Activated CD4-positive, alpha-beta T cell treated with anti-CD3 and anti-CD28 coated beads, Interleukin-2, amount 50 U/mL, for 48 hours (primary cell): Measurements from ENCODE around the gene TSPO2.

Experiments used
- DNase-seq, 2 experiments: peaks; one replicate each; pipeline ENCODE4 v3.0.0-alpha.2; 2020

The TSPO2 gene

DNA sequence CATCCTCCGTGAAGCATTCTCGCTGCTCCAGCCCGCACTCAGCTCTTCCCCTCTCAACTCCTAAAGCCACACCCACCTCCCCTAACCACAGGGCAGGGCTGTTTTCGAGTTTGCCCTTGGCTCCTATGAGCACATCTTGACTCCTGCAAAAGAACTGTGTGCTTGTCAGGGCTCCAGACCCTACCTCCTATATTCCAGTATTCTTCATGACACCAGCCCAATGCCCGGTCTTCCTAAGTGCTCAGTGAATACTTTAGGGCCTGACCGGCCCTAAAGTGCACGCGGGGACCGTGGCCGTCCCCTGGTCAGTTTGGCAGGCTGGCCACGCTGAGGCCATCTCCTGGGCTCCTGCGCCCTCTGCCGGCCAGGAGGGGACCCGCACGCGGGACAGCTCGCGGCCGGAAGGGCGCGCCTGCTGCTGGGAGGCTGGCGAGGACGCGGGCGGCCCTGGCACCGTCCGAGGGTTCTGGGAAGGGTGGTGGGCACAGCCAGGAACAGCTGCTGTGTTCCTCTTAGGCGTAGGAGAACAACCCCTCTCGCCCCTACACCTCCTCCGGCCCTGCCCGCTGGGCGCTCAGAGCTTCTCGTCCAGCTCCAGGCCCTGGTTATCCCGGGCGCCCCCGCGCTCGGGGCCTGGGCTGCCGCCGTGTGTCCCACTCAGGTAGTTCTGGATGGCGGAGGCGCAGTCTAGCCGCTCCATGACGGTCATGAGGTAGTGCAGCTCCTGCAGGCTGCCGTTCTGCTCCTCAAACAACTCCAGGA lies 14.3 kb upstream of the TSPO2 start:
- peak; percentile 82 to 84 for DNase-seq

DNA sequence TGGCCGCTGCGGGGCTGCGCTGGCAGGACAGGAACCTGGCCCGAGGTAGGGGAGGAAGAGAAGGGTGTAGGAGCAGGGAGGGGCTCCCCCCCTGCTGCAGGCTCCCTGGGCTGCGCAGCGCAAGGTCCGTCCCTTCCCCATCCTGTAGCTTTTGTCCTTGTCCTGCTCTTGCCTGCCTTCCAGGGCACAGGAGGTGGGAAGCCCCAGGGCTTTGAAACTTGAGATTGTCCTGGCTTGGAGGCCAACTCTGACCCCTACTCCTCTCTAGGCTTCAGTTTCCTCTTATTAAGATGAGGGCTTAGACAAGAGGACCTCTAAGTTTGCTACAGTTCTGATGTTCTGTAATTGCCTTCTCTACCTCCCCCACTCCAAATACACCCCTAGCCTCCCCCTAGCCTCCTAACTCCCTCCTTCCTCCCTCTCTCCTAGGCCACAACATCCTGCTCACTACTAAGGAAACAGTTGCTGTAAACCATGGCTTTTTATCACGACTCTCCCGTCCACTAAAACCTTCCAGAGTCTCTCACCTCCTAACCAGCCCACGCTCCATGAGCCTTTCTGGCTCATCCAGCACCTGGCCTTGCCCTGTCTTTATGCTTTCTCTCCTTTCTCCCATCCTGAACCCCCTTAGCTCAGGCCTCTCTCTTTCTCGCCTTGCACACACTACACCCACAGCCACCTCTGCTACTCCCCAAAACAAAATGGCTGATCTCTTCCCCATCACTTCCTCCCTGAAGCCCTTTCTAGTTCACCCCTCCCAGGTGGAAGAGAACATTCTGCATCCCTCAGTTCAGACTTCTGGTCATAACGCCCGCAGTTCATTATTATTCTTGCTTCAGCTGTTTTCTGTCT lies 13.5 kb upstream of the TSPO2 start:
- DNase-seq: peak in 1 of 2 experiments; percentile 7

DNA sequence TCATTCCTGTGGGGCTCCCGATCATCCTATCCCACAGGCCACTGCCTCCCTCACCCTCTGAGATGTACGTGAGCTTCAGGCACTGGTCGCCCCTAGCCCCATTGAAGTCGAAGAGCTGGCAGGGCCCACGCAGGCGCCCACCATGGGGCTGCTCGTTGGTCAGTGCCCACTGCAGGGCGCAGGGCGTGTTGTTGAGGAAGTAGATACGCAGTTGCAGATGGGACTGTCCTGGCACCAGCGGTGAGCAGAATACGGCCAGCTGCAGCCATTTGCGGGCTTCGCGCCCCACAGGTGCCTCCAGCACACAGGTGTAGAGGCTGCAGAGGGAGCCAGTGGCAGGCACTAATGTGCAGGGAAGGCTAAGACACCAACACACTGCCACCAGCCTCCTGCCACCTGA lies 9.4 kb upstream of the TSPO2 start:
- no peak for DNase-seq

DNA sequence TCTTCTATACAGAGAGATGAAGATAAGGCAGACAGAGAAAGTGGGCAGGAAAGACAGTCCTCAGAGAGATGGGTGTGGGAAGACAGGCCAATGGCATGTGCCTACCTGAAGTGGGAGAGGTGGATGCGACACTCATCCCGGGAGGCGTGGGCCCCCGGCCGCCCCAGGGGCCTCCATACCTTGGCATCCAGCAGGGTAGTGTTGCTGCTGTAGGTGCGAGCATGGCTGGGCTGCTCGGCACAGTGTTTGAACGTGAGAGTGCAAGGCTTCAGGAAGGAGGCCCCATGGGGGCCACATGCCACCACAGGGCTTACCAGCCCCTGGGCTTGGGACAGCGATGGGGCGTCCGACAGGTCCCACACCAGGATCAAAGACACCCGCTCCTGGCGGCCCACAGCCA lies 8.5 kb upstream of the TSPO2 start:
- DNase-seq: no peak

DNA sequence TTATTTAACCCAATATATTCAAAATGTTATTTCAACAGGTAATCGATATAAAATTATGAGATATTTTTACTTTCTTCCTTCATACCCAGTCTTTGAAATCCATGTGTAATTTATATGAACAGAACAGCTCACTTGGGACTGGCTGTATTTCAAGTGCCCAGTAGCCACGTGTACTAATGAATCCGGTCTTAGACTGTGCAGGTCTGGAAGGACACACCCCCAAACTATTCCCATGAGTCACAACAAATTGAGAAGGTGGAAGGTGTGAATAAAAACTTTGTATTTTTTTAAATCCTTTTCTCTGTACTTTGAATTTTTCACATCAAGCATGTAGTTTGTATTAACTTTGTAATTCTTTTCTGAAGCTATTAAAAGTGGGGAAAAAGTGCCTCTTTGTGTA lies 6.1 kb upstream of the TSPO2 start:
- no peak for DNase-seq

DNA sequence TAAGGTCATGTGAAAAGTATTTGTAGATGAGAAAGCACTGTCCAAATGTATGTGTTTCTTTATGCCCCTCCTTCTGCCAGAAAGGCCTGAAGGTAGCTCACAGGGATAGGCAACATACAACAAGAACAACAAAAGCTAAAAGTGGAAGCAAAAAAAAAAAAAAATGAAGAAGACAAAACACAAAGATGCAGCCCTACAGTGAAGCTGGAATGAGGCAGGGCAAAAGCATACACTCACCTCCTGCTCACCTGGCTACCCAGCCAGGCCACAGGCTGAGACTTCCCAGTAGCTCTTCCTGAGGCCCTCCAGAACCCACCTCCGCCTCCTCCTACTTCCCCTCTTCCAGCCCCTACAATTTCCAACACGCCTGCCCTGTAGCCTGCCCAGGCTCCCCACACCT lies 5.7 kb upstream of the TSPO2 start:
- DNase-seq: no peak

DNA sequence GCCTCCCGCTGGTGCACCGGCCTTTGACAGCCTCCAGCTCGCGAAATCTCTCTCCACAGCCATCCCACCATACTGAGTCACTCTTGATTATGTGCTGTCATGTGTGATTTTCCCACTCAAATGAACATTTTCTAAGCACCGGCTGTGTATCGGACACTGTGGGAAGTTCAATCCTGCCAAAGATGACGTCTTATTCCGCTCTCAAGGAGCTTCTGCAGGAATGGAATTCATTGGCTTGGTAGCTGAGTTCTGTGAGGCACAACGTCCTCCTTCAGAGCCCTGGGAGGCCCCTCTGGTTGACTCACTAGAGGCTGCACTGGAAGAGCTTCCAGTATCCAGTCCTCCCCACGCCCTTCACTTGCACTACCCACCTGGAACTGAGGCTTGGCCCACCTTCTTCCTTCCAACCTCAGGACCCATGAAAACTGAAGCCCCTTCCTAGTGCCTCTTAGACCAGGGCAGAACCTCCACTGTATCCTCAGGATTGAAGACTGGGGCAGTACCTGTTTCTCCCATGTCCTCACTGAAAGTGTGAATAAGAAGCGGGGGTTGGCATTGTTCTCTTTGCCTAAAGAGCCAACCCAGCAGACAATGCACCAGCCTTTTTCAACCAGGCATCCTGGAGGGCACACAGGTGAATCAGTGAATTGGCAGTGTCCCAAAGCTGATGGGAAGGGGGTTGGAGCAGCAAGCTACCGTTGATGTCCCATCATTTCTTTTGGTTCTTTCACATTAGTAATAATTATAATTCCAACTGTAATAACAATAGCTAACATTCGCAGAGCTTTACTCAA lies 5.0 kb upstream of the TSPO2 start:
- DNase-seq: no peak

DNA sequence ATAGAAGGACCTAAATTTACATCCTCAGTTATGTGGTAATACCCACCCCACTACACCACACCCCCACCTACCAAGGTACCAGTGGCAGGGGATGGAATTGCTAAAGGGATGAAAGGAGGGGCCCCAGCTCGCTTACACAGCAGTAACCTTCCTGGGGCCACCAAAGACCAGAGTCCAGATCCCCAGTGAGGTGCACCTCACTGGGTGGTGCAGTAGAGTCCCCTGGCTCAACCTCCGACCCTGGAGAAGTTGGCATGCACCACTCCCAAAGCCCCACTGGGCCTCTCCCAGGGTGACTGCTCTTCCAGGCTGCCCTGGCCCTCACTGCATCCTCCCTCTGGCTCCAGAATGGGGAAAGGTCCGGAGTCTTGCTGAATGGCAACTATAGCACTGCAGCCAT lies 4.1 kb upstream of the TSPO2 start:
- DNase-seq: no peak

DNA sequence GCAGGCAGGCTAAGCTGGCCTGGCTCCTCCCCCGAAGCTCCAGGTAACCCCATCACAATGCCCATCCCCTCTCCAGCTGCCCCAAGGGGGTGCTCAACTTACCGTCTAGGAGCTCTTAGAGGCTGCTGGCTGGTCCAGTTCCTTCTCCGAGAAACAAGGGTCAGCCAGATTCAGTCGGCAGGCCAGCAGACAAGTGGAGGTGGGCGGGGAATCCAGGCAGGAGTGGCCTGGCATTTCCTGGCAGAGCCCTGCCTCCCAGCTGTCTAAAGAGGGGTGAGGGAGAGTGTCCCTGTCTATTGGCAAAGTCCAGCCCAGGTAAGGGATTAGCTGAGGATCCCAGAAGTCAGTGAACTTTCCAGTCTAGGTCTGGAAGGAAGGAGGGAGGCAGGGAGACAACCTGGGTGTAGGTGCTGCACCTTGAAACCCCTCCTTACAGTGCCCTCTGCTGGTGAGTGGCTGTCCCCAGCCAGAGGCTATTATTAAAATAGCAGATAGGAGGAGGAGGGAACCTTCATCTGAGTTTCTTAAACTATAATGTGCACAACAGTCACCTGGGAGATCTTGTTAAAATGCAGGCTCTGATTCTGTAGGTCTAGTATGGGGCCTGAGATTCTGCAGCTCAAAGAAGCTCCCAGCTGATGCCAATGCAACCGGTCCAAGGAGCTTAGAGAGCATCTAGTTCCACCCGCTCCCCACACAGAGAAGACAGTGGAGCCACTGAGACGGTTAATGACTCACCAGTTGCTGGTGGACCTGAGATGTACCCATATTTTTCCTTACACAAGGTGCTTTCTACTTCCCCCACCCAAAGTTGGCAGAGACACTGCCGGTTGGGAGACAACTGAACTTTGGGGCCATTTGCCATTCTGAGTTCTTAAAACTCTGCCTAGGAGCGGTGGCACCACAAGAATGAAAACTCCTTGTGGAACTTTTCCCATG lies 2.9 kb upstream of the TSPO2 start, which contains the start of gene UNC5CL:
UNC5CL (minus strand) TSS at position 162 of the 939 bp plus-strand sequence. CDS start 4,147 bp downstream, outside the sequence.
- peak; percentile 64 to 66 for DNase-seq

DNA sequence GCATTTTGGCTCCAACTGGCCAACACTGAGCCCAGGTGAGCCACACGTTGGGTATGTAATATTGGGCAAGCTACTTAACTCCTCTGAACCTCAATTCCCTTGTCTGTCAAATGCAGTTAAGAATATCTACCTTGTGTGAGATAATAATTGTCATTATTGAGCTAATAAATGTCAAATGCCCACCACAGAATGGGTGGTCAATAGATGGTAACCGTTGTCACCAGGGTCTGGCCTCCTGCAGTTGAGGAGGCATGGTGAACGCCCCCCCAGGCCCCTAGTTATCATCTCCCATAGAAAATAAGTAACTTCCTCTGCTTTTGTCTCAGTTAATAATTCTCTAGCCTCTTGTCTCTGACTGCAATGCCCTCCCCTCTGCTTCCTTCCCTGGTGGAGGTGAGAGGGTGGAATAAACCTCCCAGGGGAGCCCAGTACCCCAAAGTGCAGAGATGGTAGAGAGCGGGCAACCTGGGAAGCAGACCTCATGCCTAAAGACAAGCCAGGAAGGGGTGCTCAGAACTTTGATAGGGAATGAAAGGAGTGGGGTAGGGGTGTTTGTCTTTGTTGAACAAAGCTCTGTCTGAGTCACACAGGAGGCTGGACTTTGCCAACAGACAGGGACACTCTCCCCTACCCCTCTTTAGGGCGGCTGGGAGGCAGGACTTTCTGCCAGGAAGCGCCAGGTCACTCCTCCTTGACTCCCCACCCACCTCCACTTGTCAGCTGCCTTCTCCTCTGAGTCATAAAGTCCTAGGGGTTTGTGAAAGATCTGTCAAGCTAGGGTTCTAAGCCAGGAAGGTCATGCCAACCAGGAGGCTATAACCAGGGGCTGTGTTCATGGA lies 1.9 kb upstream of the TSPO2 start:
- peak; percentile 8 to 9 for DNase-seq

DNA sequence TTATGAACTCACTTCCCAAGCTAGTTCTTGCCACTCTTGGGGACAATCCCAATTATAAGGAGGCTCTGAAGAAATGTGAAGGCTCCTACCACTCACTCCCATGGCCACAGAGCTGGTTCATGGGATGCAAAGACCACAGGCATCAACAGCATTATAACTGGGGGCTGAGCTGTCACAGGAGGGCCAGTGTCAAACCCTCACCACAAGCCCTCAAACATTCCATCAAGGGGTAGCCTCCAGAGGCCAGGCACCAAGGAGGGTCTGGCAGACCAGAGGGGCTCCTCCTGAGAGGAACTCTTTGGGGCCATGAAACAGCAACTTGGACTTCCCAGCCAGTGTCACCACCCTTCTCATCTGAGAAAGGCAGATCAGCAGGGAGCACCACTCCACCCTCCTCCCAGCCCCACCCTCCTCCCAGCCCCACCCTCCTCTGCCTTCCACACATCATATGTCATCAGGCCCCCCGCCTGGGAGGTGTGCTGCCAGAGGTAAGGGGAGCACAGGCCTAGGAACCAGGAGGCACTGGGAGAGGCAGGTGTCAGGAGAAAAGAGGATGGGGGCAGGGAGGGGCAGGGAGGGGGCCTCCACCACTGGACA lies 1.2 kb upstream of the TSPO2 start:
- no peak for DNase-seq

DNA sequence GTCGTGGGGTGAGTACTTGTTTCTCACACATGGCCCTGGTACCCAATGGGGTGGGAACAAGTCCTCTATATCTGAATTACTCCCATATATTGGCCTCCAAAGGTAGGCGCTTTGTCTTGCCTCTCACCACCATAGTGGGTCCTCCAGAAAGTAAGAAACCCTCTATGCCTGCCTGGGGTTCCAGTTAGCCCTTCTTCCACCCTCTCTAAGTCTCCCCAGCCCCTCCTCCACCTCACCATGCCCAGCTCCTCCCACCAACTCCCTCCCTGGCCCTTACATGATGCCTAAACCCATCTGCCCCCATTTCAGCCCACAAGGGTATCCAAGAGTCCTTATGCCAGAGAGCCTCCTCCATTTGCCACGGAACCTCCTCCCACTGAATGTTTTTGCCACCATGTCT lies 884 bp downstream of the TSPO2 start:
- no peak for DNase-seq

DNA sequence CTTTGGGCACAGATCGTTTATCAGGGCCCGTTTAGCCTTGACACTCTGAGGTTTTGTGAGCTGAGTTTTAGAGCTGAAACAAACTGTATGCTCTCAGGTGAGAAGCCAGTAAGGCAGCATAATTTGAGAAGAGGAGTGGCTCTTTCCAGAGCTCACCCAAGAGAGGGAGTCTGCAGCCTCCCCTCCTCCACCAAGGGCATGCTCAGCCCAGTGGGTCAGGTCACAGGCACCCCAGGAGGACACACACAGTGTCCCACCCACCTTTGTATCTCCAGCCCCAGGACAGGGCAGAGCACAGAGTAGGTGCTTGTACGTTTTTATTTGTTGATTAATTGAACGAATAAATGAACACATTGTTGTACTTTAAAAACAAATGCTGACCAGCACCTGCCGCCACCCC lies 3.4 kb downstream of the TSPO2 start:
- no peak for DNase-seq

DNA sequence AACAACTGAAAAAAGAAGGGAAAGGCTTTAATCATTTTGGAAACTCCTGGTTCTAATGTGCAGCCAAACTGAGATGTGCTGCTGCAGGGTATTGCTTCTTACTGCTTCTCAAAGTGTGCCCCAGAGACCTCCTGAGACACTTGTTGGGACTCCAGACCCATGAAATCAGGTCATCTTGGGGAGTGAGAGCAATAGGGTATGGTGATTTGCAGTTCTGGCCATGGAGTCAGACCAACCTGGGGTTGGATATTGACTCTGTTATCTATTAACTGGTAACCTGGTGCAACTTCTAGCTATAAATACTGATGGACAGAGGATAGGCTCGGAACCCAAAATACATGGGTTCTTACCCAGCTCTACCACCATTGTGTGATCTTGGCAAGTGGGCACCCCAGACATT lies 3.8 kb downstream of the TSPO2 start:
- DNase-seq: no peak

DNA sequence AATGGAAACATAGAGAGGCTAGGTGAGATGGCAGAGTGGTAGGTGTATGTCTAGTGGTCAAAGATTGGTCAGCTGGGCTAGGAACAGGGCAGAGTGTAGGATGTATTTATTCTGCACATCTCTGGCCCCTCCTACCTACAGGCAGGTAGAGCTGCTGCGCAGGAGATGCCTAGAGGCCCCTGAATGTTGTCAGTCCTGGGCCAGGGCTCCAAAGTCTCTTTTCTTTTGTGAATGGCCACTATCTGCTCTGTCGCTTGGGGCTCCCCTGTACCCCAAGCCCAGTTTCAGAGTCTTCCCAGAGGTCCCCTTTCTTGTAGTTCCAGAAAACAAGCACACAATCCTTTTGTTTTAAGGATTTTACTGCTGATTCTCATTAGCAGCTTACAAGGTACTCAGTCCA lies 5.0 kb downstream of the TSPO2 start:
- DNase-seq: no peak

DNA sequence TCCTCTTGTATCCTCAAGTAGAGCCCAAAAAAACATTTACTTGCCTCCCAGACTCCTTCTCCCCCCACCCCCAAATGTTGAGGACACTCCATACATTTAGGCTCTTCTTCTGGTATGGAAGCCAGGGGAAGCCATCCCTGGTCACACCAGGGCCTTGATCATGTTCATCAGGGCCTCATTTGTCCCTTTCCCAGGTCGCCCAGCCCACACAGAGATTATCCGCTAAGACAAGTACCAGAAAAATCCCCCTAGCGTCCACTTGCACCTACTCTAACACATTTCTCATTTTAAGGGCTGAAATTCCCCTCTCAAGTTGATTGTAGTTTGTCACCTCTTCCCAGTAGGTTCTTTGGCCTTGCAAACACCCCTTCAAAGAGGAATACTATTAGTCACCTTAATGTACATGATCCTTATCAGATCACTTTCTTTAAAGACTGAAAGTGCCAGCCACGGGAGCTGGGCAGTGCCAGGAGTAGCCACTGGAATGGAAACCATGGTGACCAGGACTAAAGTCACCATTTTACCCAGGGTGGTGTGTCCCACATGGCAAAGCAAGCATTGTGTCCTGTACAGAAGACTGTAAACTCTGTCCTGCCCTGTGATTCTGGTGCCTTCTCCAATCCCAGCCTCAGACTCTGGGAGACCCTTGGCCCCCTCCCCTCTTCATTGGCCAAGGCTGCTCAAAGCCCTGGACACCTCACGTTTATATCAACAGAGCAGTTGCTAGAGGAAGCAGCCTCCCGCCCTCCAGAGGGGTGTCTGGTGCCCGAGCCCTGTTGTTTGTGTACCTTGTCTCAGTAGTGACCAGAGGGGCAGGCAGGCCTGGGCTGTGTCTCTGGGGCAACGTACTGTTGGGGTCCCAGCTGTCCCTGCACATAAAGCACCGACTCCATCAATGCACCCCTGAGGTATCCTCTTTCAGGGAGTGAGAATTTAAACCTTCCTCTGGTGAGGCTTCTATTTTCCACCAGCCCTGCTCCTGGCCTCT lies 5.8 kb downstream of the TSPO2 start:
- no peak for DNase-seq

DNA sequence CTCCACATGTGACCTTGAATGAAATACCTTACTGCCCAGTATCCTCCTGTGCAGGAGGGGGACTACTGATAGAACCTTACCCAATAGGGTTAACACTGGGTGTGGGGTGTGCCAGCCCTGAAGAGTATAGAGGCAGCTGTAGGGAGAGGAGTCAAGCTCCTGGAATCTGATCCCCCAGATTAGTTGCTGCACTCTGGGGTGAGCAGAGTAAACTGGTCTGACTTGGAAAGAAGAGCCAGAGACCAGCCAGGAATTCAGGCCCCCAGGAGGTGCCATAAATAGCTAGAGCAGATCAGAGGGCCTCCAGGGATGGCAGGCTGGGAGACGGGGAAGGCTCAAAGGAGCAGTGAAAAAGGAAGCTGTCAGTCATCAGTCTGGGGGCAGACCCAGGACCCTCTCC lies 7.3 kb downstream of the TSPO2 start:
- no peak for DNase-seq

DNA sequence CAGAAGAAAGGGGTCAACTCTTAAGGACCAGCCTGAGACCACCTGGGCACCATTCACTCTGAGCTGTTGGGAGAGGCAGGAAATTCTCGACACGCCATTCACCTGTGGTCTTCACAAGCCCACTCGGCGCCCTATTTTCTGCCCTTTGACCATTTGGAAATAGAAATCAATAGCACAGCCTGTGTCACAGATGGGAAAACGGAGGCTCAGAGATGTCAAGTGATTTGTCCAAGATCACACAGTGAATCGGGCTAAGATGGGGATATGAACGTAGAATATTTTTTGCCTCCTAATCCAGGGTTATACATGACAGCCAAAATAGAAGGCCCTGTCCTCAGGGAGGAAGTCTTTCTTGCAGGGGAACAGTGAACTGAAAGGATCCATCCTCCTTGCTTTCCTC lies 7.7 kb downstream of the TSPO2 start:
- DNase-seq: no peak

DNA sequence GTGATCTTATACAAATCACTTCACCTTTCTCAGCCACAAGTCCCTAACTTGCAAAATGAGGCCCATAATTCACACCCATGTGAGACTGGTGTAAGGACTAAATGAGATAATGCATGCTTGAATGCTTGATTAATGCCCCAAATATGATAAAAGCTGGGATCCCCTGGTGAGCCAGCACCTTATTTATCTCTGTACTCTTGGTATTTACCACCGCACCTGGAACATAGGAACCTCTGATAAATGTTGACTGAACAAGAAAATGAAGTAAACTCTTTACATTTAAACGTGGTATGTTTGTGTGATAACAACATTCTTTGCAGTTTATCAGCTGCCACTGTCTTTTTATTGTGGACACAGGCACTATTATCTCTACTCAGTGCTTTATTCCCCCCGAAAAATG lies 8.3 kb downstream of the TSPO2 start:
- DNase-seq: no peak

DNA sequence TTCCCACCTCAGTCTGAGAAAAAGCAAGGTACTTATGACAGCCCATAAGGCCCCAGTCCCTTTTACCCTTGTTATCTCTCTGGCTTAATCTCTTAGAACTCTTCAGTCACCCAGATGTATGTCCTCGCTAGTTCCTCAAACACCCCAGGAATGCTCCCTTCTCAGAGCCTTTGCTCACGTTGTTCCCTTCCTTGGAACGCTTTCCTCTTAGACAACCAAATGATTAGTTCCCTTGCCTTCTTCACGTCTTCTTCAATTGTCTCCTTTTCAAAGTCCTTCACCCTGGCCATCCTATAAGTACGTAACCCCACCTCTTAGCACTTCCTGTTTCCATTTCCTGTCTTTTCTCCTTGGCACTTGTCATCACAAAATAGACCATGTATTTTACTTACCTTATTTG lies 9.6 kb downstream of the TSPO2 start:
- DNase-seq: no peak
